ENCODE data around the gene DUSP15.

DNA sequence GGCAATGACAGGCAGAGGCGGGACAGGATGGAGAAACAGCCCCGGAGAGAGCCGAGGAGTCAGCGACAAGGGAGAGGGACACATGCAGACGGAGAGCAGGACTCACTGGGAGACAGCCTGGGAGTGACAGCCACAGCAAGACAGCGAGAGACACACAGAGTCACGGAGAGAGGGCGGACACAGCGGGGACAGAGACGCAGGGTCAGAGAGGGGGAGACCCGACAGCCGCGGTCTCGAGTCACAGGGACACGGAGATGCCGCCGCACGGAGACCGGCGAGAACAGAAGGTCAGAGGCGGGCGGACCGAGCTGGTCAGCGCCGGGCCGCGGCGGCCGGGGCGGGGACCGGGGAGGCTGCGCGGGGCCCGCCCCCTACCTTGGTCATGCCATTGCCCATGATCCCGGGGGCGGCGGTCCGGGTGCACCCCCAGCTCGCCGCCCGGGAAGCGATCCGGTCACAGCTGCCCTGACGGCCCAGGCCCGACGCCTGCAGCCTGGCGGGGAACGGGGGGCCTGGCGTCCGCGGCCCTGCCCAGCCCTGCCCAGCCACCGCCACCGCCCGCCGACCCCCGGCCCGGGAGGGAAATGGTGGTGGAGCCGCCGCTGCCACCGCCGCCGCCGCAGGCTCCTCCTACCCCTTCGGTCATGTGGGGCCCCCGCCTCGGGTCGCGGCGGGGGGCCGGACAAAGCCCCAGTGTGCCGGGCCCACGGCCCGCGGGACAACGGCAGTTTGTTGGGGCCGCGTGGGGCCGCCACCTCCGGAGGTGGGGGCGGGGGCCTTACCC is at the start of gene DUSP15, which contains the start of gene TTLL9:
- TF ChIP-seq, protein P1, sequence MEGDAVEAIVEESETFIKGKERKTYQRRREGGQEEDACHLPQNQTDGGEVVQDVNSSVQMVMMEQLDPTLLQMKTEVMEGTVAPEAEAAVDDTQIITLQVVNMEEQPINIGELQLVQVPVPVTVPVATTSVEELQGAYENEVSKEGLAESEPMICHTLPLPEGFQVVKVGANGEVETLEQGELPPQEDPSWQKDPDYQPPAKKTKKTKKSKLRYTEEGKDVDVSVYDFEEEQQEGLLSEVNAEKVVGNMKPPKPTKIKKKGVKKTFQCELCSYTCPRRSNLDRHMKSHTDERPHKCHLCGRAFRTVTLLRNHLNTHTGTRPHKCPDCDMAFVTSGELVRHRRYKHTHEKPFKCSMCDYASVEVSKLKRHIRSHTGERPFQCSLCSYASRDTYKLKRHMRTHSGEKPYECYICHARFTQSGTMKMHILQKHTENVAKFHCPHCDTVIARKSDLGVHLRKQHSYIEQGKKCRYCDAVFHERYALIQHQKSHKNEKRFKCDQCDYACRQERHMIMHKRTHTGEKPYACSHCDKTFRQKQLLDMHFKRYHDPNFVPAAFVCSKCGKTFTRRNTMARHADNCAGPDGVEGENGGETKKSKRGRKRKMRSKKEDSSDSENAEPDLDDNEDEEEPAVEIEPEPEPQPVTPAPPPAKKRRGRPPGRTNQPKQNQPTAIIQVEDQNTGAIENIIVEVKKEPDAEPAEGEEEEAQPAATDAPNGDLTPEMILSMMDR (IDR thresholded peaks at IDR 0.05): no peak
- TF ChIP-seq POLR2A (IDR thresholded peaks at IDR 0.05): no peak

Measured in sigmoid colon (tissue), 3 donors.